ENCODE results near the gene KIF11. TPM values are rescaled to one million over a fixed set of nuclear protein-coding genes. Genes with fewer than 3 reads are reported as not detected.
"Not testable (repeated sequence)": the region's sequence is repeated elsewhere in the genome, so short reads cannot be mapped to it uniquely, and the experiment has no call there.

The KIF11 gene
- 13.2 and 14.1 TPM in 2 replicates for total RNA-seq (2014; rRNA removed; shearing (Covaris generic))

GRCh38 chr10:92592761-92593618 lies at the start of gene KIF11:
TSS of gene KIF11 (plus strand) at chr10:92593130. CDS start at chr10:92593376, 246 bp downstream.
- DNase-seq (ENCODE audit: low spot score) = peak; percentile 98

- peak; percentile 16 for DNase-seq (ENCODE audit: low spot score)
Measured at GRCh38 chr10:92544296-92544695, 48.6 kb upstream of the KIF11 start.

- DNase-seq (ENCODE audit: low spot score) = no peak
Measured at GRCh38 chr10:92545556-92545955, 47.4 kb upstream of the KIF11 start.

GRCh38 chr10:92547676-92548075 lies 45.3 kb upstream of the KIF11 start:
- DNase-seq (ENCODE audit: low spot score) = no peak

- no peak for DNase-seq (ENCODE audit: low spot score)
Measured at GRCh38 chr10:92550924-92551323, 42.0 kb upstream of the KIF11 start.

GRCh38 chr10:92552310-92552709 lies 40.6 kb upstream of the KIF11 start:
- peak; percentile 20 for DNase-seq (ENCODE audit: low spot score)

- DNase-seq (ENCODE audit: low spot score) = no peak
Measured at GRCh38 chr10:92553959-92554358, 39.0 kb upstream of the KIF11 start.

GRCh38 chr10:92559046-92559445 lies 33.9 kb upstream of the KIF11 start:
- DNase-seq (ENCODE audit: low spot score) = no peak

GRCh38 chr10:92562424-92562823 lies 30.5 kb upstream of the KIF11 start:
- no peak for DNase-seq (ENCODE audit: low spot score)

GRCh38 chr10:92567952-92568600 lies 24.9 kb upstream of the KIF11 start:
- no peak for DNase-seq (ENCODE audit: low spot score)

GRCh38 chr10:92569071-92569470 lies 23.9 kb upstream of the KIF11 start:
- DNase-seq (ENCODE audit: low spot score) = no peak

- not testable (repeated sequence) for DNase-seq (ENCODE audit: low spot score)
Measured at GRCh38 chr10:92569663-92570062, 23.3 kb upstream of the KIF11 start.

GRCh38 chr10:92571649-92572048 lies 21.3 kb upstream of the KIF11 start:
- no peak for DNase-seq (ENCODE audit: low spot score)

GRCh38 chr10:92572362-92573090 lies 20.4 kb upstream of the KIF11 start:
- peak; percentile 36 for DNase-seq (ENCODE audit: low spot score)

GRCh38 chr10:92573091-92573797 lies 19.7 kb upstream of the KIF11 start:
- peak; percentile 69 for DNase-seq (ENCODE audit: low spot score)

GRCh38 chr10:92573798-92574547 lies 19.0 kb upstream of the KIF11 start, which contains the start of gene IDE:
TSS of gene IDE (minus strand) at chr10:92574093. CDS start at chr10:92574019, 74 bp downstream.
- peak; percentile 87 for DNase-seq (ENCODE audit: low spot score)

GRCh38 chr10:92574548-92575261 lies 18.2 kb upstream of the KIF11 start:
- DNase-seq (ENCODE audit: low spot score) = peak; percentile 73

GRCh38 chr10:92575961-92576360 lies 17.0 kb upstream of the KIF11 start:
- DNase-seq (ENCODE audit: low spot score) = no peak

- not testable (repeated sequence) for DNase-seq (ENCODE audit: low spot score)
Measured at GRCh38 chr10:92582347-92582746, 10.6 kb upstream of the KIF11 start.
